T-helper 9 cell (primary cell): ENCODE results near the gene PDSS1.

Experiments
- DNase-seq: peaks from one replicate; pipeline ENCODE4 v3.0.0-alpha.2; 2020

Gene PDSS1

DNA sequence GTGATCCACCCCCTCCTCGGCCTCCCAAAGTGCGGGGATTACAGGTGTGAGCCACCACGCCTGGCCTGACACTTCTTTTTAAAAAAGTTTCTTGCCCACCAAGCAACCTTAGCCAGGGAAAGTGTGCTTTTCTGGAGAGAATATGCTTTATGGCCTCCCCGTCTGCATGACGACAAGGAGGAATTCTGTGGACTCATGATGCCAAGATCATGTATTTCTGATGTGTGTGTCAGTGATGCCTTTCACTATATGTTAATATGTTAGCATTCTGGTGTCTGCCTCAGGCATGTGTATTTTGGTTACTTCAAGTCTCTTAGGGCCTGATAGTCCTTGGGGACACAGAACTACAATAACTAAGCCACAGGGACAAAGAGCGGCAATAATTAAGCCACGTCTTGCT is 2.1 kb downstream of the PDSS1 start:
- no peak for DNase-seq

DNA sequence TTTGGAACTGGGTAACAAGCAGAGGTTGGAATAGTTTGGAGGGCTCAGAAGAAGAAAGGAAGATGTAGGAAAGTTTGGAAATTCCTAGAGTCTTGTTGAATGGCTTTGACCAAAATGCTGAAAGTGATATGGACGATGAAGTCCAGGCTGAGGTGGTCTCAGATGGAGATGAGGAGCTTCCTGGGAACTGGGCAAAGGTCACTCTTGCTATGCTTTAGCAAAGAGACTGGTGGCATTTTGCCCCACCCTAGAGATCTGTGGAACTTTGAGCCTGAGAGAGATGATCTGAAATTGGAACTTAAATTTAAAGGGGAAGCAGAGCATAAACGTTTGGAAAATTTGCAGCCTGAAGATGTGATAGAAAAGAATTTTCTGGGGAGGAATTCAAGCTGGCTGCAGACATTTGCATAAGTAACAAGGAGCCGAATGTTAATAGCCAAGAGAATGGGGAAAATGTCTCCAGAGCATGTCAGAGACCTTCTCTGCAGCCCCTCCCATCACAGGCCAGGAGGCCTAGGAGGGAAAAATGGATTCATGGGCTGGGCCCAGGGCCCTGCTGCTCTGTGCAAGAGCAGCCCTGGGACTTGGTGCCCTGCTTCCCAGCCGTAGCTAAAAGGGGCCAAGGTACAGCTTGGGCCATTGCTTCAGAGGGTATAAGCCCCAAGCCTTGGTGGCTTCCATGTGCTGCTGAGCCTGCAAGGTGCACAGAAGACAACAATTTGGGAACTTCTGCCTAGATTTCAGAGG is 3.6 kb downstream of the PDSS1 start:
- no peak for DNase-seq

DNA sequence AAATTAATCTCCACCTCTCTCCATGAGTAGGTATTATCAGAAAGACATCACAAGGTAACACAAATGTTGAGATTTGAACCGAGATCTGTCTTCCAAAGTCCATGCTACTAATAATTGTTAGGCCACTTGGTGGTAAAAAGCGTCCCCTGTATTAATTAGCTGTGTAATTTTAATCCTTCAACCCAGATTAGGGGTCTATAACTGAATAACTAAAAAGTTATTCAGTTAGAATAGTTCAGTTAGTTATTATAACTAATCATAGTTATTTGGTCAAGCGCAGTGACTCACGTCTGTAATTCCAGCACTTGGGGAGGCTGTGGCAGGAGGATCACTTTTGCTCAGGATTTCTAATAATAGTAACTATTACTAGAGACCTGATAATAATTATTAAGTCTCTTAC is 5.6 kb downstream of the PDSS1 start:
- DNase-seq: no peak

DNA sequence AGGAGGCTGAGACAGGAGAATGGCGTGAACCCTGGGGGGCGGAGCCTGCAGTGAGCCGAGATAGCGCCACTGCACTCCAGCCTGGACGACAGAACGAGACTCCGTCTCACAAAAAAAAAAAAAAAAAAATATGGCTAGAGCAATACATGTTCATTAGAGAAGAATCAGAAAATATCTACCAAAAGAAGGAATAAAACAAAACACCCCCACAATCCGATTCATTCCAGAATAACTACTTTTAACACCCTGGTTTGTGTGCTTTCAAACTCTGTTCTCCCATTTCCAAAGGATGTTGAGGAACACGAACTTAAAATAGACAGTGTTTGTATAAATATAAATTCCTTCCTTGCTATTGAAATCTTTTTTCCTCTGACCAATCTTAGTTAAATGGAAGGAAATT is 6.5 kb downstream of the PDSS1 start:
- no peak for DNase-seq

DNA sequence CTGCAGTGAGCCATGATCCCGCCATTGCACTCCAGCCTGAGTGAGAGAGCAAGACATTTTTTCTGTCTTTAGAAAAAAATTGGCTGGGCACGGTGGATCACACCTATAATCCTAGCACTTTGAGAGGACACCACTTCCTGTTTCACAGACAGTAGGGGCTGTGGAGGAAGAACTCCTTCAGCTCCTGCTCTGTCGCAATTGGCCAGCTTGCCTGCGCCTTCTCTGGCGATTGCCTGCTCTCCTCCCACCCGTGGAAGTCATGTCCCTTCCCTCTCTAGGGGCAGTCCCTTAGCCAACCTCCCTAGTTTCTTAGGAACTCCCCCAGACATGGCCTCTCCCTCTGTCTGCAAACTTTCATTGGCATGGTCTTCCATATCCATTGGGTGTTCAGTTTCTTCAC is 8.7 kb downstream of the PDSS1 start:
- no peak for DNase-seq

DNA sequence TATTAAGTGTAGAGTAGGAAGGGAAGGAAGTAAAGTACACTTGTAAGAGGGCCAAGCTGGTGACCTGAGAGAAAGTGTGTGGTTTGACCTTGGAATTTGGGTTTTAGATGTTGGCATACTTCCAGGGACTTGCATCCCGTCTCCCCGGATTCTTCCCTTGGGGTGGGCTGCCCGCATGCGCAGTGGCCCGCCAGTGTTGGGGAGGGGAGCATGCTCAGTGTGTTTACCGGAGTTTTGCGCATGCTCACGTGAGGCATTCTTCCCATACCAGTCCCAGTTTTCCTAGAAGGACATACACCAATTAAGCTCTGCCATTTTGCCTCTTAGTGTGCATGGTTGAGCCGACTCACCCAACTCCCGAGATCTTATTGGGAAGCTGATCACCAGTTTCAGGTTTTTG is 9.4 kb downstream of the PDSS1 start:
- no peak for DNase-seq

DNA sequence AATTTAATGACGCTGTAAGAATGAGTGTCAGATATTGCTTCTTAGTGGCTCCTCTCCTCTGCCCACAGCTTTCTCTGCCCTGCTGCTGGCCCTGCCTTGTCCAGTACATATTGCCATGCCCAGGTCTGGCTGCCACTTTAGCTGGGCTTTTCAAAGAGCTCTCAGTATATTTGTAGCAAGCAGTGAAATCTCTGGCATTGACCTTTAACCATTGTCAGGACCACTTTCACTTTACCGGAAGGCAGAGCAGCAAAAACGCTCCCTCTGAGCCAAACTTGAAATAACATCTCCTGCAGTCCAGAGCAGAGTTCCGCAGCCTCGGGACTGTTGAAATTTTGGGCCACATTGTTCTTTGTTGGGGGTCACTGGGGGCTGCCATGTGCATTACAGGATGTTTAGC is 13.8 kb downstream of the PDSS1 start:
- no peak for DNase-seq

DNA sequence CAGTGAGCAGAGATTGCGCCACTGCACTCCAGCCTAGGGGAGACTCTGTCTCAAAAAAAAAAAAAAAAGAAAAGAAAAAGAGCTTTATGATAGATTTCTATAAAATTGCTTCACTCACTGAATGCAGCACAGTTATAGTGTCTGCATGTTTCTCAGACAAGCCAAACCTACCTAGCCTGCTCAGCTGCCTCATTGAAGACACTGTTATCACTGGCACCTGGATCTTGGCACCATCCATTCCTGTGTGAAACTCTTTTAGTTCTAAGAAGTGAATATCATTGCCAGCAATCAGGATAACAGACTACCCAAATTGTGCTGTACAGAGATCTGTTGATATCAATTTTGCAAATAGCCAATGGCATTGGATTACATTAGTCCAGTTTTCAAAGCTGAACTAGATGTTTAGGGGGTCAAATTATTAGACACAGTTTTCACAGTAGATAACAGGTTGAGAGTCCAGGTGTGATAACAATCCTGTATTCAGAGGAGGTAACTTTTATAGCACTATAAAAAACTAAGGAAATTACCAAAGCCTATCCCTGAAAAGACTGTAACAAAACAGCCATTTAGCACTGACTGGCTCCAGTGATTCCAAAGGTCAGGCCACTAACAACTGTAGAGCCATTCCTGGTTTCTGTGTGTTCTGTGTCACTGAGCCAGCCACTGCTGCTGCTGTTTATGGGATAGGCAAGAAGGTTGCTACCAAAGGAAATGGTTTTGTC is 17.1 kb downstream of the PDSS1 start:
- no peak for DNase-seq

DNA sequence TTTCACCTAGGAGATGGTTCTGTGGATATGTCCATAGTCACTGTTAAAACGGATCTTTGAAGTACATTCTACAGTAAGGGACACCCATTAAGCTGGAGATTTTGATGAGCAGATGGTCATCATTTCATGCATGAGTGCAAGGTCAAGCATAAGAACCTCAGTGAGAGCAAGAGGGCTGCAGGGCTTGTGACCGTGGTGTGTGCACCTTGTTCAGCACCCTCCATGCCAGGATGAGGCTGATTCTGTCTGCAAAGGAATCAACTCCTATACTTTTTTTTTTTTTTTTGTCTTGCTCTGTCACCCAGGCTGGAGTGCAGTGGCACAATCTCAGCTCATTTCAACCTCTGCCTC is 17.6 kb downstream of the PDSS1 start:
- no peak for DNase-seq

DNA sequence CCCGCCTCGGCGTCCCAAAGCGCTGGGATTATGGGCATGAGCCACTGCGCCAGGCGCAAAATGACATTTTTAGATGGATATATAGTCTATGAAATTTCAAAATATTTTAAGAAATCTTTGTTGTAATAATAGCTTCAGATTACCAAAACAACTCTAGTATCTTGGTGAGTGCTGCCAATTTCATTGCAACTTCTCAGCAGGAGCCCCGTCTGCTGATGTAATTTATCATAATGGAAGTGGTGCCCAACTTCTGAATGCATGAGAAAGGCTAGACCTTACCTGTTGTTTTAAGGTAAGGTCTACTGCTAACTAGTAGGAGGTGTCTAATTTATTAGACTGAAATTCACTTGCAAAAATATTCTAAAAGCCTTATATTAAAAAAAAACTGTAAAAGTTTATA is 20.0 kb downstream of the PDSS1 start:
- DNase-seq: no peak

DNA sequence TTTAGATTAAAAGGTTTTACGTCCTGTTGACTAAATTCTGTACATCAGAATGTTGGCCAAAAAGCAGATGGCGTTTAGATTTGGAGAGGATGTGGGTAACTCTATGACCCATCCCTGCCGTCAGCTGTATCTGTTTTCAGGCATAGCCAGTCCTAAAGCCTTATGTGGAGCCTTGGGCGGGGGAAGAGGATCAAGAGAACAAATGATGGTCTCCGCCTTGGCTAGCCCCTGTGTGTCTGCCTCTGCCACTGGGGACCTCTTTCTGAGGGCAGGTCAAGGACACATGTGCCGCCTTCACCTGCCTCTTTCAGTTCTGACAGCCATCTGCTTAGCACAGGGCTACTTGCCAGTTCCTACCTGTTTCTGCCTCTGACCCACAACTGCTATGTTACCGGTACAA is 24.1 kb downstream of the PDSS1 start:
- DNase-seq: peak; percentile 13

DNA sequence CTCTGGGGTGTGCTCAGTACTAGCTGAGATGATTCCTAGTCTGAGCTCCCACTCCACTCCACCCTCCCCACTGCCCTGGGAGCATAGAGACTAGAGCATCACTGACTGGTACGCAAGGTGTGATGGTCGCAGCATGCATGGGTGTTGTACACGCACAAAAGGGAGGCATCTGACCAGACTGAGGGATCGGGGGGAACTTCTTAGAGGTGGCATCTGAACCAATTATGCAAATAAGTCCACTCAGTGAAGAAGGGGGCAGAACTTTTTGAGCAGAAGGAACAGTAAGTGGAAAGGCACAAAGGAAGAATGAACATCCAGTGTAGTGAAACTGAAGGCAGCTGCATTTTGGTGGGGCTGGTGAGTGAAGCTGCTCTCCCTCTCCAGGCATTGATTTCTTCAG is 25.5 kb downstream of the PDSS1 start:
- no peak for DNase-seq

DNA sequence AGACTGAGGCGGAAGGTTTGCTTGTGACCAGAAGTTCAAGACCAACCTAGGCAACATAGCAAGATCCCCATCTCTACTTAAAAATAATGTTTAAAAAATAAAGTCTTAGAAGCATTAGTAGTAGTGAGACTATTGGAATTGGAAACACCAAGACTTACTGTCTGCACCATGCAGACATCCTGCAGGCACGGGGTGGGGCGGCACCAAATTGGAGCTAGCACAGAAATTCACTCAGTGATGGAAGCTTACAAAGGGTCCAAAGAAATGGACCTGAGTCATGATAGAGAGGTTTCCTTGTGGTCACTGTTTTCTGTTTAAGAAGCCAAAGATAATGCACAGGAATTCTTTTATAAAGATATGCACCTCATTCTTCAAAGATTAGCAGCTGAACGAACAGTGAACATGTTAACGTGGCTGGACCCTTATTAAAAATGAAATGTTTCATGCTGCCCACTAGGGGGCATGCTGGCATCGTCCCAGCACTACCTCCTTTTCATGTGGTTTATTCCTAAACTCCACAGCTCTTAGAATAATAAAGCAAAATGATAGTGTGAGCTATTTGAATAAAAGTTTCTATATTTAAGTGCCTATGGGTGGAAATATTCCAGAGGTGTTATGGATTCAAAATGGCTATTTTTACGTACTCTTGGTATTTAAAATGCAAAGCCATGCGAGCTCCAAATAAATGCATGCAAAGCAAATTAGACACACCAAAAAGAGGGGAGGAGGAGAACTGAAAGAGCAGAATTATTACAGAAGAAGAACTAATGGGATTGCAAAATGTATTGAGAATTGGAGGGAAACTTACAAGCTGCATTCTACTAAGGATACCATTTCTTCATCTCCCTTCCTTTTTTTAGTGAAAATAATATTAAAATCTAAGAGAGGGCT is 28.6 kb downstream of the PDSS1 start:
- peak; percentile 10 for DNase-seq

DNA sequence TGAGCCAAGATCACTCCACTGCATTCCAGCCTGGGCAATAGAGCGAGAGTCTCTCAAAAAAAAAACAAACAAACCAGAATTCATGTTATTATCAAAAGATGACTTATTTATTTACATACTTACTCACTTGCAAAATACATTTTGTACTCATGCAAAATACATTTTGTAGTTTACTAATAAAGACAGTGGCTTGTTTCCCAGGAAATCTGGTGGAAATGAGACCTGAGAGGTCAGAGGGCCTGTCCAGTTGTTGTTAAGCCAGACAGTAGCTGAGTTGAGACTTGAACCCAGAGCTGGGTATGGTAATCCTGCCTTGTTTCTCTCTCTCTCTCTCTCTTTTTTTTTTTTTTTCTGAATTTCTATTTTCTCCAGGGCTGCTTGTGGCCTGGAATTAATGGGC is 29.5 kb downstream of the PDSS1 start:
- no peak for DNase-seq

DNA sequence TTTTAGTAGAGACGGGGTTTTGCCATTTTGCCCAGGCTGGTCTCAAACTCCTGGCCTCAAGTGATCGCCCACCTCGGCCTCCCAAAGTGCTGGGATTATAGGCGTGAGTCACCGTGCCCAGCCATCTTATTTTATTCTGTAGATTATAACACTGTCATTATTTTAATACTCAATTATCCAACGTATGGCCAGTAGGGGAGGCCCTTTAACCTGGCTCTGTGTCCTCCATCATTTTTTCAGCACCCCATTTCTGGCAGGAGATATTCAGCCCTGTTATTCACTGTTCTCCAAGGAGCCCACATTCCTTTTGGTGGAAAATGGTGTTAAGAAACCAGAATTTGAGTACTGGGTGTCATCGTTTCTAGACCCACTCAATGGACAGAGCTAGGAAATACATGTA is 31.5 kb downstream of the PDSS1 start:
- DNase-seq: no peak

DNA sequence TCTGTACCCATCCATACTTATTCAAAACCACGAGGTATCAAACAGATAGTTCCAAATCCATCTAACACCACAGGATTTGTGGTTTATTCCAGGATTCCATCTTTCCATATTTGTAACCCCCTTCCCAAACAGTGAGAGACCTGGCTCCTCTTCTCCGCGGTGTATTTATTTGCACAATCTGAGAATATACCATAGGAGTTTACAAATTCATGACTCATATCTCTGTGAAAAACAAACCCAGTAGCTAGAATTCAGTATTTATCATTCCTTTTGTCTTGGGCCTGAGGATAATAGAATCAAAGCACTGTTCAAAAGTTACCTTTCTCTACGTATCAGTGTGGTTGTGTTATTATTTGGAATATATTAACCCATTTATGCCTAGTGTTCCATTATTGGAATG is 31.9 kb downstream of the PDSS1 start:
- no peak for DNase-seq

DNA sequence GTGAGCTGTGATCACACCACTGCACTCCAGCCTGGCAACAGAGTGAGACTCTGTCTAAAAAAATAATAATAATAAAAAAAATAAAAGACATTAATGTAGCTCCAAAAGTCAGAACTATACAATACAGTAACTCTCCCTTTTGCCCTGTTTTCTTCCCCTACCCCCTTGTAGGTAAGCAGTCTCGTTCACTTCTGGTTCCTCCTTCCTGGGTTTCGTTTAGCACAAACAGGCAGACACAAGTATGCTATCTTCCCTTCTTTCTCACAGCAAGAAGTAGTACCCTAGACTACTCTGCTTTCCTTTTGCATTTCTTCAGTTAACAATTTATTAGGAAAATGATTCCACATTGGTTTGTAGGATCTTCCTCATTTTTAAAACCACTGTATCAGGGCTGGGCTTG is 33.1 kb downstream of the PDSS1 start:
- DNase-seq: no peak

DNA sequence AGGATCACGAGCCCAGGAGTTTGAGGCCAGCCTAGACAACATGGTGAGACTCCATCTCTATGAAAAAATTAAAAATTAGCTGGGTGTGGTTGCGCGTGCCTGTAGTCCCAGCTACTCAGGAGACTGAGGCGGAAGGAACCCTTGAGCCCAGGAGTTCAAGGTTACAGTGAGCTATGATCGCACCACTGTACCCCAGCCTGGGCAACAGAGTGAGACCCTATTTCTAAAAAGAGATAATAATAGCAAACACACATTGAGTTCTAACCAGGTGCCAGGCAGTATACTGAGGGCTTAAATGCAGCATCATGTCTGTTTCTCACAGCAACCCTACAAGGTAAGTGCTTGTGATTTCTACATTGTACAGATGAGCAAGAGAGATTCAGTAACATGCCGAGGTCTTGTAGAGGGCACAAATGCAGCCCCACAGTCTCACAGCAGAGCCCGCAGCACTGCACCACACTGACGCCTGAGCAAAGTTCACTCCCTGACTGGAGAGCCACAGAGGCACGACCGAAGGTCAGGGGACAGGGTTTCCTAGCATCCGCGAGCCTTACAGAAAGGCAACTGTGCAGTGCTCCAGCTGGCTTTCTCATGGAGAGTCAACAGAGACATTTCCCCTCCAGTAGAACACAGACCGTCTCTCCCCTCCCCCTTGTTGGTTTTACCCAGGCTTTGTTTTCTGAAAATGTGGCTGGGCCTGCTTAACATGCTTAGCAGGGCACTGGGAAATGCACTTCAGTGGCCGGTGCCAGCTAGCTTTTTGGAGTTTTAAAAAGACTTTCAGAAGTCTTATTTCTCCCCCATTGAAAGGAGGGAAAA is 36.5 kb downstream of the PDSS1 start:
- no peak for DNase-seq

DNA sequence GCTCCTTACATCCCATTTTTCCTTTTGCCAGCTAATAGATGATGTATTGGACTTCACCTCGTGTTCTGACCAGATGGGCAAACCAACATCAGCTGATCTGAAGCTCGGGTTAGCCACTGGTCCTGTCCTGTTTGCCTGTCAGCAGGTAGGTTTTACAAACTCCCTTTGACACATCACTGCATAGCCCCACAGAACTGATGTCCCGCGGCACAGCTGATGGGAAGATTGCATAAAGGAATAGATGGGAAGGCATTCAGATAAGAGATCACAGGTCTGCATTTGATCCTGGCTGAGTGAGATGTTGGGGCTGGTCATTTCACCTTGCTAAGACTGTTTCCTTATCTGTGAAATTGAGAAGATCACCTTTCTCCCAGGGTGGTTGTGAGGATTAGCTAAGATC is 37.9 kb downstream of the PDSS1 start:
- no peak for DNase-seq

DNA sequence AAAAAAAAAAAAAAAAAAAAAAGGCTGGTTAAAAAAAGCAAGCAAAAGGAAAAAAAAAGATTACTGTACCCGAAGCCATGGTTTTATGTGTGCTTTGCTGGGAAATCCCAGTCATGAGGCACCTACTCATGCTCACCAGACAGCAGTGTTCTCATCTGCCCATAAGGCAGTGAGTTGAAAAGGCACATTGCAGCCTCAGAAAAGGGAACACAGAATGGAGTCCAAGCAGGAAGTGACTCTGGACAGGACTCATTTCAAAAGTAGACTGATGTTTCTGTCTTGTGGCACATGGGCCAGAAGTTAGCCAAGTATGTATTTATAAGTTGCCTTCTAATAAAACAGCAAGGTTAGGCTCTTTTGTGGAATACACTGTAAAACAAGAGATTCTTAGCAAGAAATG is 40.2 kb downstream of the PDSS1 start:
- no peak for DNase-seq

DNA sequence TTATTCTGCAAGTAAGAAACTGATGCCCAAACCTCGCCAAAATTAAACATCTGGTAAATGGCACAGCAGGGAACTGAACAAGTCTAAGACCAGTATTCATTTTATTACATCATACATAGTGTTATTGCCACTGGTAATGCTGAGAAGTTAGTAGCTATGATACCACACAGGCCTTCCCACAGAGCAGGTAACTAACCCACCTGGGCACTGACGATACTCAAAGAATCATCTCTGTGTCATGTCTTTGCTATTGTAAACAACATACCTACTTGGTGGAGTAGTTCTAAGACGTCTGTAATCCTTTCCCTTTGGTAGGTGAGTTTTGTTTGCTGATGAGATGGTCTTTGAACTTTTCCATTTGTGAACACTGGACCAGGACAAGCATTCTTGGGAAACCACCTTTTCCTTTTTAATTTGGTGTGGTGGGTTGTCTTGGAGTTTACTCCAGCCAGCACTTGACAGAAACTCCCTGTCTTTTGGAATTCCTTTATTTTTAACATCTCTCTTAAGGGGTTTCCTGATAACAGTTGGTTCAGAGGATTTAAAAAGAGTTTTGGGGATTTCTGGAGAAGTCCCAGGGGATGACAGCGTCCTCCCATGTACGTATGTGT is 40.9 kb downstream of the PDSS1 start:
- DNase-seq: no peak

DNA sequence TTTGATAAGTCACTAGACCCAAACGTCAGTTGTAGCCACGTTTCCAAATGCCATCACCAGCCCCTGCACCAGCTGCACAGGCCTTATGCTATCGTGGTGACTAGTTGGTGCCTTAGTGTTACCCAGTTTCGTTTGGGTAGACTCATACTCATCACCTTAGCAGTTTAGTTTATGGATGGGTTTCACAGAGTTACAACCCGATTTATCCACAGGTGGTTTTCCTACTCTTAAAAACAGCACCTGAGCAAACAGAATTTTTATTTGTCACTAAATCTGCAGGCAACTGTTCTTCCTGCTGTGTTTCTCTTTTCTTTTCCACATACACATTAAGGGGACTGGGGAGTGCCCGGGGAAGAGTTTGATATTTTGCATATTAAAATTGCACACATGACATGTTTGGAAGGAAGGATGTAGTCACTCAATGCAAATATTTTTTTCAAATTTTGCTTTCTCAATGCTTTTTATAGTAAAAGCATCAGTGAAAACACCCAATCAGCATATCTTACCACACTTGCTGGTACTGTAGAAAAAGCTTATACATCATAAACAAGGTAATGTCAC is 41.6 kb downstream of the PDSS1 start:
- DNase-seq: no peak
